Measurements from ENCODE around the gene CCDC194. TPM values are rescaled to one million over a fixed set of nuclear protein-coding genes. Genes with fewer than 3 reads are reported as not detected.
A peak's percentile ranks its signal among the peaks of the same experiment; 100 is the strongest.

Gene CCDC194
- total and polyA plus RNA-seq, 2 donors from 2014 or later = 0.57 TPM; not detected in 1

- no peak for TF ChIP-seq CTCF (IDR thresholded peaks at IDR 0.05; ENCODE audit: borderline replicate concordance, extremely low read depth, insufficient read depth)
- DNase-seq (no peak), FAIRE-seq (no peak)
- intact Hi-C loops (cut with DNase I) = no loop called here
- no peaks in the 10 kb centered on the region for H3K9me3 ChIP-seq (ENCODE audit: control insufficient read depth in 2 of 3, insufficient read depth in 1 of 3, low read length in 3 of 3)
- peak overlapping the region; percentile 2 to 44 (median 8) for H3K9ac ChIP-seq (ENCODE audit: low read length in 3 of 3)
- no peaks in the 10 kb centered on the region for H3K27me3 ChIP-seq (ENCODE audit: control insufficient read depth, insufficient read depth, low read length)
- H3K4me3 ChIP-seq (ENCODE audit: low read length in 3 of 3) = peak overlapping the region; percentile 60 to 67 (median 67)
- H3K36me3 ChIP-seq (ENCODE audit: control insufficient read depth in 2 of 3, insufficient read depth in 3 of 3, low read length in 3 of 3) = no peaks in the 10 kb centered on the region
- peak overlapping the region; percentile 26 to 59 for H3K27ac ChIP-seq (ENCODE audit: low read depth in 2 of 2, low read length in 2 of 2)
- peaks cover 0 to 10% (median 3%) of the 10 kb centered on the region in 3 donors for H3K4me1 ChIP-seq (ENCODE audit: control insufficient read depth in 2 of 3, insufficient read depth in 2 of 3, low read depth in 1 of 3, low read length in 3 of 3)
Measured at GRCh38 chr19:17419154-17419620, 25.2 kb upstream of the CCDC194 start.

GRCh38 chr19:17418710-17419109 is 24.7 kb upstream of the CCDC194 start:
- FAIRE-seq (no peak), DNase-seq (no peak)
- Histone ChIP-seq H3K27ac (ENCODE audit: low read depth in 2 of 2, low read length in 2 of 2) (peak overlapping the region in 1 of 2 donors; percentile 59), H3K4me3 (ENCODE audit: low read length in 3 of 3) (peak overlapping the region in 1 of 3 donors; percentile 67), H3K27me3 (ENCODE audit: control insufficient read depth, insufficient read depth, low read length) (no peaks in the 10 kb centered on the region), H3K9me3 (ENCODE audit: control insufficient read depth in 2 of 3, insufficient read depth in 1 of 3, low read length in 3 of 3) (no peaks in the 10 kb centered on the region), H3K4me1 (ENCODE audit: control insufficient read depth in 2 of 3, insufficient read depth in 2 of 3, low read depth in 1 of 3, low read length in 3 of 3) (peaks cover 0 to 10% (median 3%) of the 10 kb centered on the region in 3 donors), H3K36me3 (ENCODE audit: control insufficient read depth in 2 of 3, insufficient read depth in 3 of 3, low read length in 3 of 3) (no peaks in the 10 kb centered on the region), H3K9ac (ENCODE audit: low read length in 3 of 3) (no peak overlapping the region)
- TF ChIP-seq CTCF (IDR thresholded peaks at IDR 0.05; ENCODE audit: borderline replicate concordance, extremely low read depth, insufficient read depth) = no peak
- intact Hi-C loops (cut with DNase I) = no loop called here

GRCh38 chr19:17415121-17415520 is 21.1 kb upstream of the CCDC194 start:
- no peaks in the 10 kb centered on the region for H3K36me3 ChIP-seq (ENCODE audit: control insufficient read depth in 2 of 3, insufficient read depth in 3 of 3, low read length in 3 of 3)
- H3K27me3 ChIP-seq (ENCODE audit: control insufficient read depth, insufficient read depth, low read length) = no peaks in the 10 kb centered on the region
- H3K4me3 ChIP-seq (ENCODE audit: low read length in 3 of 3) = no peak overlapping the region
- intact Hi-C loops (cut with DNase I) = no loop called here
- H3K27ac ChIP-seq (ENCODE audit: low read depth in 2 of 2, low read length in 2 of 2) = no peak overlapping the region
- H3K4me1 ChIP-seq (ENCODE audit: control insufficient read depth in 2 of 3, insufficient read depth in 2 of 3, low read depth in 1 of 3, low read length in 3 of 3) = peaks cover 0 to 10% (median 6%) of the 10 kb centered on the region in 3 donors
- TF ChIP-seq CTCF (IDR thresholded peaks at IDR 0.05; ENCODE audit: borderline replicate concordance, extremely low read depth, insufficient read depth) = no peak
- H3K9me3 ChIP-seq (ENCODE audit: control insufficient read depth in 2 of 3, insufficient read depth in 1 of 3, low read length in 3 of 3) = no peaks in the 10 kb centered on the region
- FAIRE-seq (no peak), DNase-seq (peak in 3 of 5 donors; percentile 48 to 82 (median 71))
- H3K9ac ChIP-seq (ENCODE audit: low read length in 3 of 3) = no peak overlapping the region

- FAIRE-seq (no peak), DNase-seq (no peak)
- H3K27me3 ChIP-seq (ENCODE audit: control insufficient read depth, insufficient read depth, low read length) = no peaks in the 10 kb centered on the region
- H3K4me1 ChIP-seq (ENCODE audit: control insufficient read depth in 2 of 3, insufficient read depth in 2 of 3, low read depth in 1 of 3, low read length in 3 of 3) = peaks cover 0 to 5% (median 4%) of the 10 kb centered on the region in 3 donors
- H3K36me3 ChIP-seq (ENCODE audit: control insufficient read depth in 2 of 3, insufficient read depth in 3 of 3, low read length in 3 of 3) = no peaks in the 10 kb centered on the region
- H3K9ac ChIP-seq (ENCODE audit: low read length in 3 of 3) = no peak overlapping the region
- no peaks in the 10 kb centered on the region for H3K9me3 ChIP-seq (ENCODE audit: control insufficient read depth in 2 of 3, insufficient read depth in 1 of 3, low read length in 3 of 3)
- TF ChIP-seq CTCF (IDR thresholded peaks at IDR 0.05; ENCODE audit: borderline replicate concordance, extremely low read depth, insufficient read depth) = no peak
- H3K4me3 ChIP-seq (ENCODE audit: low read length in 3 of 3) = no peak overlapping the region
- H3K27ac ChIP-seq (ENCODE audit: low read depth in 2 of 2, low read length in 2 of 2) = no peak overlapping the region
- intact Hi-C loops (cut with DNase I) = no loop called here
Measured at GRCh38 chr19:17414097-17414496, 20.1 kb upstream of the CCDC194 start.
